ENCODE data around the gene PPP6R1. TPM values are rescaled to one million over a fixed set of nuclear protein-coding genes. Genes with fewer than 3 reads are reported as not detected.

The PPP6R1 gene
- total and polyA plus RNA-seq, 2 of the 13 experiments (the other 11 are each of a cell fraction or from before 2014, with no cell fraction given): 25.8 to 54.0 TPM

GRCh38 chr19:55258476-55258827 is 365 bp downstream of the PPP6R1 start (continued):
- TF ChIP-seq RAD21 (CRISPR knock-in tag; IDR thresholded peaks at IDR 0.05) (peak; percentile 17; the same call in 1 of the 2 replicates), GABPA (IDR thresholded peaks at IDR 0.05; ENCODE audit: low read depth, low read length) (no peak), GABPA (CRISPR knock-in tag; IDR thresholded peaks at IDR 0.05; ENCODE audit: low read depth) (no peak), ZBTB37 (CRISPR knock-in tag; IDR thresholded peaks at IDR 0.05) (no peak), ZNF235 (CRISPR knock-in tag; IDR thresholded peaks at IDR 0.05; ENCODE audit: borderline replicate concordance) (no peak), NR3C1 (CRISPR knock-in tag; IDR thresholded peaks at IDR 0.05) (no peak), SP5 (CRISPR knock-in tag; IDR thresholded peaks at IDR 0.05; ENCODE audit: borderline replicate concordance, low read depth) (no peak), NONO (IDR thresholded peaks at IDR 0.05) (no peak), NONO (CRISPR knock-in tag; conservative IDR thresholded peaks at IDR 0.05) (no peak), JUN (CRISPR knock-in tag; IDR thresholded peaks at IDR 0.05) (no peak), MLX (CRISPR knock-in tag; IDR thresholded peaks at IDR 0.05) (no peak), ZSCAN20 (CRISPR knock-in tag; IDR thresholded peaks at IDR 0.05; ENCODE audit: borderline replicate concordance) (no peak), ZNF800 (CRISPR knock-in tag; IDR thresholded peaks at IDR 0.05) (no peak), ARID3A (IDR thresholded peaks at IDR 0.05; ENCODE audit: low read depth, low read length) (no peak), ZNF775 (CRISPR knock-in tag; IDR thresholded peaks at IDR 0.05; ENCODE audit: borderline replicate concordance) (no peak), GFI1 (CRISPR knock-in tag; IDR thresholded peaks at IDR 0.05; ENCODE audit: borderline replicate concordance) (0 out of 2 replicates have a peak, but pooled peaks have one; percentile 5), ZNF501 (CRISPR knock-in tag; IDR thresholded peaks at IDR 0.05) (no peak), MAFK (conservative IDR thresholded peaks at IDR 0.05 in 1 of 2, IDR thresholded peaks at IDR 0.05 in 1 of 2; ENCODE audit: low read length in 2 of 2) (no peak), ZNF367 (CRISPR knock-in tag; IDR thresholded peaks at IDR 0.05; ENCODE audit: borderline replicate concordance) (no peak; the same call in 1 of the 2 replicates), ZFP82 (CRISPR knock-in tag; IDR thresholded peaks at IDR 0.05; ENCODE audit: borderline replicate concordance) (no peak), ZNF660 (CRISPR knock-in tag; IDR thresholded peaks at IDR 0.05; ENCODE audit: borderline replicate concordance, low read depth) (no peak), ZNF274 (CRISPR knock-in tag; IDR thresholded peaks at IDR 0.05) (no peak), SP2 (CRISPR knock-in tag; IDR thresholded peaks at IDR 0.05) (no peak), ZNF382 (CRISPR knock-in tag; IDR thresholded peaks at IDR 0.05; ENCODE audit: borderline replicate concordance) (no peak), ZNF776 (CRISPR knock-in tag; IDR thresholded peaks at IDR 0.05) (0 out of 2 replicates have a peak, but pooled peaks have one; percentile 31), ZNF263 (CRISPR knock-in tag; IDR thresholded peaks at IDR 0.05) (no peak), ZNF792 (CRISPR knock-in tag; IDR thresholded peaks at IDR 0.05) (no peak)
